H1 (cell line): ENCODE measurements around the gene MUC5AC. TPM values are rescaled to one million over a fixed set of nuclear protein-coding genes. Genes with fewer than 3 reads are reported as not detected.

ENCODE experiments used
- HDAC2 ChIP-seq, 2 experiments: fragments of 300-600 bp in 1 of 2; sonication (generic) in 1 of 2; IDR thresholded peaks; 2 replicates each; pipeline ENCODE4 v1.6.1; 2011 to 2012; ENCODE audit warnings: low read depth in 2 of 2, low read length in 2 of 2, mild to moderate bottlenecking in 2 of 2, moderate library complexity in 2 of 2, borderline replicate concordance in 1 of 2, inconsistent platforms in 1 of 2
- HDAC6 ChIP-seq: IDR thresholded peaks from one replicate; pipeline ENCODE4 v1.7.1; 2012; ENCODE audit warnings: low read depth, mild to moderate bottlenecking, inconsistent platforms, low read length, moderate library complexity
- NRF1 ChIP-seq: IDR thresholded peaks from 2 replicates; pipeline ENCODE4 v1.6.1; 2011; ENCODE audit warnings: mild to moderate bottlenecking, low read depth, low read length, improper control_type of control experiment
- PHF8 ChIP-seq: fragments of 200-600 bp; sonication (generic); conservative IDR thresholded peaks from 2 replicates; pipeline ENCODE4 v1.7.1; 2012; ENCODE audit warnings: low read depth, mild to moderate bottlenecking, inconsistent platforms, low read length, moderate library complexity
- POLR2A ChIP-seq, 2 experiments: IDR thresholded peaks; 1 replicate in 1 of 2; 2 replicates in 1 of 2; pipeline ENCODE4 v1.6.1; 2011; ENCODE audit warnings: low read depth in 2 of 2, low read length in 2 of 2, mild to moderate bottlenecking in 2 of 2; ENCODE audit errors: control extremely low read depth in 1 of 2
- RNF2 ChIP-seq: fragments of 200-900, 300-1000 bp; sonication (generic); IDR thresholded peaks from 2 replicates; pipeline ENCODE4 v1.7.1; 2016; ENCODE audit warnings: borderline replicate concordance, low read depth, mild to moderate bottlenecking, antibody characterized with exemption, low read length; ENCODE audit not compliant: poor library complexity, severe bottlenecking; ENCODE audit errors: missing control alignments
- SIRT6 ChIP-seq: IDR thresholded peaks from one replicate; pipeline ENCODE4 v1.7.1; 2012; ENCODE audit warnings: low read length, inconsistent platforms
- polyA plus RNA-seq, 7 experiments: library from polyadenylated mRNA; depleted of rRNA in 3 of 7; stranded (reverse) in 5 of 7; unstranded in 2 of 7; fragments of >200 nt in 5 of 7; fragments of 200-250 nt in 2 of 7; gene quantifications; 1 replicate in 5 of 7; 2 replicates in 1 of 7; 4 replicates in 1 of 7; pipeline versions ENCODE4 v1.2.1 to v1.2.3, GENCODE V29; 2011 to 2013; ENCODE audit warnings: missing spikeins in 2 of 7, mixed read lengths in 2 of 7
- total RNA-seq: library from RNA; stranded (reverse); fragmentation: NEBNext Ultra II Directional; extraction: Animal tissue kit (Norgen Biotek cat#: 25700); gene quantifications from 2 replicates; pipeline ENCODE4 v1.2.1, GENCODE V29; 2021
- TF ChIP-seq, protein P1 (sequence below), 3 experiments: IDR thresholded peaks; 1 replicate in 2 of 3; 2 replicates in 1 of 3; pipeline versions ENCODE4 v1.5.1 to v1.6.1; 2011; ENCODE audit warnings: low read length in 3 of 3, mild to moderate bottlenecking in 3 of 3, inconsistent platforms in 2 of 3, low read depth in 1 of 3, moderate library complexity in 1 of 3; ENCODE audit not compliant: insufficient read depth in 1 of 3; ENCODE audit errors: control extremely low read depth in 1 of 3

The MUC5AC gene
- total and polyA plus RNA-seq, 2 of the 8 experiments (the other 6 are each of a cell fraction or from before 2014, with no cell fraction given) = not detected

DNA sequence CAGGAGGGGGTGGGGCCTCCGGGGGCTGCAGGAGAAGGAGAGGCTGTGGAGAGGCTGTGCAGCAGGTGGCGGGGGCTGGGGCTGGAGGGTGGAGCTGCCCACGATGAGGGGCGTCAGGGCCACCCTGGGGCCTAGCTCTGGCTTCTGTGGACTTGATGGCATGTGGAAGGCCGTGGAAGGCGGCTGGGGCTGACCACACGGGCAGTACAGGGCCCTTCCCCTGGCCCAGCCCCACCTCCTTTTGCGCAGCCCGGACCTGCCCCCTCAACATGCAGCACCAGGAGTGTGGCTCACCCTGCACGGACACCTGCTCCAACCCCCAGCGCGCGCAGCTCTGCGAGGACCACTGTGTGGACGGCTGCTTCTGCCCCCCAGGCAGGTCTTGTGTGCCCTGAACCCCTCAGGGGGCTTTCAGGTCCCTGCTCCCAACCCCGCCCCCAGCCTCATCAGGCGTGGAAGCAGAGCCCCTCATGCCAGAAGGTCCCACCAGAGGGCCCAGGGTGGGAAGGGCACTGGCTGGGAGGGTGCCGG is 71.2 kb downstream of the MUC5AC start (continued):
- TF ChIP-seq, protein P1, sequence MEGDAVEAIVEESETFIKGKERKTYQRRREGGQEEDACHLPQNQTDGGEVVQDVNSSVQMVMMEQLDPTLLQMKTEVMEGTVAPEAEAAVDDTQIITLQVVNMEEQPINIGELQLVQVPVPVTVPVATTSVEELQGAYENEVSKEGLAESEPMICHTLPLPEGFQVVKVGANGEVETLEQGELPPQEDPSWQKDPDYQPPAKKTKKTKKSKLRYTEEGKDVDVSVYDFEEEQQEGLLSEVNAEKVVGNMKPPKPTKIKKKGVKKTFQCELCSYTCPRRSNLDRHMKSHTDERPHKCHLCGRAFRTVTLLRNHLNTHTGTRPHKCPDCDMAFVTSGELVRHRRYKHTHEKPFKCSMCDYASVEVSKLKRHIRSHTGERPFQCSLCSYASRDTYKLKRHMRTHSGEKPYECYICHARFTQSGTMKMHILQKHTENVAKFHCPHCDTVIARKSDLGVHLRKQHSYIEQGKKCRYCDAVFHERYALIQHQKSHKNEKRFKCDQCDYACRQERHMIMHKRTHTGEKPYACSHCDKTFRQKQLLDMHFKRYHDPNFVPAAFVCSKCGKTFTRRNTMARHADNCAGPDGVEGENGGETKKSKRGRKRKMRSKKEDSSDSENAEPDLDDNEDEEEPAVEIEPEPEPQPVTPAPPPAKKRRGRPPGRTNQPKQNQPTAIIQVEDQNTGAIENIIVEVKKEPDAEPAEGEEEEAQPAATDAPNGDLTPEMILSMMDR (IDR thresholded peaks at IDR 0.05; ENCODE audit: control extremely low read depth in 1 of 3, insufficient read depth in 1 of 3, low read depth in 1 of 3, low read length in 3 of 3) = no peak
- TF ChIP-seq RNF2 = no peak
- TF ChIP-seq SIRT6 = no peak
- no peak for TF ChIP-seq HDAC2 (IDR thresholded peaks at IDR 0.05; ENCODE audit: borderline replicate concordance in 1 of 2, low read depth in 2 of 2, low read length in 2 of 2)
- no peak for TF ChIP-seq NRF1
- TF ChIP-seq HDAC6 = no peak
- no peak for TF ChIP-seq PHF8
- no peak for TF ChIP-seq POLR2A (IDR thresholded peaks at IDR 0.05; ENCODE audit: control extremely low read depth in 1 of 2, low read depth in 2 of 2, low read length in 2 of 2)
